ENCODE data around the gene BTBD7. TPM values are rescaled to one million over a fixed set of nuclear protein-coding genes. Genes with fewer than 3 reads are reported as not detected.

BTBD7 gene
- total RNA-seq, 4 donors from 2014 or later: 20.5 to 34.0 (median 25.7) TPM

- TF ChIP-seq CTCF (IDR thresholded peaks at IDR 0.05): no peak
- ATAC-seq (ENCODE audit: low FRiP score) (no peak), DNase-seq (ENCODE audit: low spot score) (no peak)
These were observed 12.9 kb downstream of the BTBD7 start for GRCh38 chr14:93319958-93320357.

- ATAC-seq (ENCODE audit: low FRiP score) (no peak), DNase-seq (ENCODE audit: low spot score) (no peak)
- TF ChIP-seq CTCF (IDR thresholded peaks at IDR 0.05): no peak
These were observed 13.3 kb downstream of the BTBD7 start for GRCh38 chr14:93319494-93319893.

- no peak for TF ChIP-seq CTCF (IDR thresholded peaks at IDR 0.05)
- ATAC-seq (ENCODE audit: low FRiP score) (no peak), DNase-seq (ENCODE audit: low spot score) (no peak)
These were observed 13.9 kb downstream of the BTBD7 start for GRCh38 chr14:93318927-93319326.

GRCh38 chr14:93317875-93318807, 14.7 kb downstream of the BTBD7 start:
- TF ChIP-seq CTCF (IDR thresholded peaks at IDR 0.05): no peak
- no peak for DNase-seq (ENCODE audit: low spot score)
- ATAC-seq (ENCODE audit: low FRiP score): no peak

- DNase-seq (ENCODE audit: low spot score) (no peak), ATAC-seq (ENCODE audit: low FRiP score) (no peak)
- TF ChIP-seq CTCF (IDR thresholded peaks at IDR 0.05): no peak
These were observed 15.5 kb downstream of the BTBD7 start for GRCh38 chr14:93317210-93317874.

GRCh38 chr14:93316716-93317115, 16.1 kb downstream of the BTBD7 start:
- ATAC-seq (ENCODE audit: low FRiP score): no peak
- no peak for DNase-seq (ENCODE audit: low spot score)
- TF ChIP-seq CTCF (IDR thresholded peaks at IDR 0.05): no peak

Measured in omental fat pad (tissue), 4 donors.